H9 (cell line): ENCODE results near the gene SERPINB5. TPM values are rescaled to one million over a fixed set of nuclear protein-coding genes. Genes with fewer than 3 reads are reported as not detected.

Experiments
- DNase-seq: peaks from one replicate; pipeline ENCODE4 v3.0.0-alpha.2; 2017
- H2AFZ ChIP-seq: one replicate; pipeline ENCODE4 v1.6.1; 2013; ENCODE audit warnings: mild to moderate bottlenecking, low read length, control low read depth, moderate library complexity
- H2AK5ac ChIP-seq: 2 replicates; pipeline ENCODE4 v1.6.1; 2013; ENCODE audit warnings: low read length, control low read depth, mixed read lengths; ENCODE audit not compliant: insufficient read length
- H2BK120ac ChIP-seq: one replicate; pipeline ENCODE4 v1.6.1; 2013; ENCODE audit warnings: low read depth, mild to moderate bottlenecking, low read length, control low read depth, inconsistent platforms; ENCODE audit not compliant: poor library complexity, severe bottlenecking
- H2BK12ac ChIP-seq: 2 replicates; pipeline ENCODE4 v1.6.1; 2013; ENCODE audit warnings: low read length, control low read depth, mixed read lengths, low read depth; ENCODE audit not compliant: insufficient read length
- H2BK15ac ChIP-seq: 2 replicates; pipeline ENCODE4 v1.6.1; 2013; ENCODE audit warnings: low read depth, low read length, control low read depth
- H2BK20ac ChIP-seq: one replicate; pipeline ENCODE4 v1.6.1; 2013; ENCODE audit warnings: low read depth, mild to moderate bottlenecking, low read length, control low read depth, inconsistent platforms; ENCODE audit not compliant: poor library complexity, severe bottlenecking
- H2BK5ac ChIP-seq: 2 replicates; pipeline ENCODE4 v1.6.1; 2013; ENCODE audit warnings: low read length, control low read depth, mixed read lengths; ENCODE audit not compliant: insufficient read length
- H3K14ac ChIP-seq: 2 replicates; pipeline ENCODE4 v1.6.1; 2013; ENCODE audit warnings: low read length, control low read depth; ENCODE audit not compliant: insufficient read depth
- H3K18ac ChIP-seq: 2 replicates; pipeline ENCODE4 v1.6.1; 2013; ENCODE audit warnings: low read depth, mild to moderate bottlenecking, mixed read lengths, low read length, control low read depth; ENCODE audit not compliant: insufficient read length
- H3K23ac ChIP-seq: 2 replicates; pipeline ENCODE4 v1.6.1; 2013; ENCODE audit warnings: low read length, control low read depth, mixed read lengths, low read depth; ENCODE audit not compliant: insufficient read length
- H3K23me2 ChIP-seq: 2 replicates; pipeline ENCODE4 v1.6.1; 2013; ENCODE audit warnings: low read depth, mild to moderate bottlenecking, mixed read lengths, low read length, control low read depth; ENCODE audit not compliant: insufficient read length, poor library complexity, severe bottlenecking
- H3K27ac ChIP-seq: 2 replicates; pipeline ENCODE4 v1.5.1; 2013; ENCODE audit warnings: low read length, control low read depth, mixed read lengths, low read depth; ENCODE audit not compliant: insufficient read length
- H3K27me3 ChIP-seq: 2 replicates; pipeline ENCODE4 v1.6.1; 2013; ENCODE audit warnings: low read length, control low read depth, inconsistent platforms; ENCODE audit not compliant: insufficient read depth
- H3K4ac ChIP-seq: 2 replicates; pipeline ENCODE4 v1.6.1; 2013; ENCODE audit warnings: low read depth, mild to moderate bottlenecking, control low read depth, inconsistent platforms, low read length, moderate library complexity
- H3K4me1 ChIP-seq: 2 replicates; pipeline ENCODE4 v1.6.1; 2013; ENCODE audit warnings: low read length, control low read depth, inconsistent platforms; ENCODE audit not compliant: insufficient read depth
- H3K4me2 ChIP-seq: 2 replicates; pipeline ENCODE4 v1.6.1; 2013; ENCODE audit warnings: low read length, control low read depth, mixed read lengths; ENCODE audit not compliant: insufficient read length, insufficient read depth
- H3K56ac ChIP-seq: 2 replicates; pipeline ENCODE4 v1.6.1; 2013; ENCODE audit warnings: low read depth, mild to moderate bottlenecking, mixed read lengths, low read length, control low read depth; ENCODE audit not compliant: insufficient read length
- H3K79me1 ChIP-seq: 2 replicates; pipeline ENCODE4 v1.6.1; 2013; ENCODE audit warnings: low read depth, mild to moderate bottlenecking, moderate library complexity, low read length, control low read depth, inconsistent platforms; ENCODE audit not compliant: insufficient read depth, poor library complexity, severe bottlenecking
- H3K79me2 ChIP-seq: 2 replicates; pipeline ENCODE4 v1.6.1; 2013; ENCODE audit warnings: low read length, control low read depth, inconsistent platforms; ENCODE audit not compliant: insufficient read depth
- H3K9ac ChIP-seq: 2 replicates; pipeline ENCODE4 v1.6.1; 2013; ENCODE audit warnings: low read length, control low read depth, mixed read lengths; ENCODE audit not compliant: insufficient read length; ENCODE audit errors: extremely low read depth
- H3K9me3 ChIP-seq: one replicate; pipeline ENCODE4 v1.6.1; 2013; ENCODE audit warnings: low read depth, low read length, inconsistent platforms; ENCODE audit not compliant: control insufficient read depth
- H3T11ph ChIP-seq: one replicate; pipeline ENCODE4 v1.6.1; 2013; ENCODE audit warnings: mild to moderate bottlenecking, low read length, control low read depth, inconsistent platforms
- H4K20me1 ChIP-seq: one replicate; pipeline ENCODE4 v1.6.1; 2013; ENCODE audit not compliant: control insufficient read depth, insufficient read length, insufficient read depth
- H4K5ac ChIP-seq: 2 replicates; pipeline ENCODE4 v1.6.1; 2013; ENCODE audit warnings: low read depth, mild to moderate bottlenecking, mixed read lengths, low read length, control low read depth; ENCODE audit not compliant: insufficient read length
- H4K8ac ChIP-seq: replicated peaks from 2 replicates; pipeline ENCODE4 v1.6.1; 2013; ENCODE audit warnings: low read length, control low read depth, mixed read lengths, low read depth; ENCODE audit not compliant: insufficient read length
- H4K91ac ChIP-seq: 2 replicates; pipeline ENCODE4 v1.6.1; 2013; ENCODE audit warnings: low read depth, mild to moderate bottlenecking, moderate library complexity, mixed read lengths, low read length, control low read depth; ENCODE audit not compliant: insufficient read length
- H3K27ac Mint-ChIP-seq, 3 experiments: 2 replicates in 2 of 3; 3 replicates in 1 of 3; pipeline ENCODE4 v1.8.0; 2020 to 2021; ENCODE audit warnings: mixed read lengths in 3 of 3, mild to moderate bottlenecking in 1 of 3, moderate library complexity in 1 of 3
- H3K27me3 Mint-ChIP-seq: 2 replicates; pipeline ENCODE4 v1.8.0; 2021; ENCODE audit warnings: low read depth, mild to moderate bottlenecking, moderate library complexity, mixed read lengths
- H3K36me3 Mint-ChIP-seq, 3 experiments: 2 replicates in 2 of 3; 3 replicates in 1 of 3; pipeline ENCODE4 v1.8.0; 2020 to 2021; ENCODE audit warnings: low read depth in 3 of 3, mixed read lengths in 3 of 3; ENCODE audit not compliant: insufficient read depth in 1 of 3
- H3K4me1 Mint-ChIP-seq, 2 experiments: 2 replicates each; pipeline ENCODE4 v1.8.0; 2020; ENCODE audit warnings: mixed read lengths in 2 of 2
- H3K4me3 Mint-ChIP-seq, 2 experiments: 2 replicates in 1 of 2; 3 replicates in 1 of 2; pipeline ENCODE4 v1.8.0; 2020 to 2021; ENCODE audit warnings: mild to moderate bottlenecking in 2 of 2, mixed read lengths in 2 of 2, moderate library complexity in 1 of 2
- H3K9me3 Mint-ChIP-seq, 2 experiments: 2 replicates in 1 of 2; 3 replicates in 1 of 2; pipeline ENCODE4 v1.8.0; 2020; ENCODE audit warnings: mild to moderate bottlenecking in 2 of 2, mixed read lengths in 2 of 2, moderate library complexity in 1 of 2
- CTCF ChIP-seq: fragments of 200-600 bp; sonication (generic); conservative IDR thresholded peaks from 3 replicates; pipeline ENCODE4 v1.8.0; 2021; ENCODE audit warnings: antibody characterized with exemption, mild to moderate bottlenecking
- WGBS: extraction: QIAGEN DNeasy Blood & Tissue Kit; methylation state at CpG from one replicate; pipeline ENCODE4 v1.1.7; 2013; ENCODE audit warnings: missing lambda C conversion rate, low lambda C conversion rate, mixed read lengths; ENCODE audit not compliant: insufficient read length; ENCODE audit errors: extremely low coverage; 5-methylcytosine and 5-hydroxymethylcytosine counted together
- total RNA-seq: library from RNA; stranded (reverse); gene quantifications from 2 replicates; pipeline ENCODE4 v1.2.1, GENCODE V29; 2021

Gene SERPINB5
- total RNA-seq, 1 experiment from 2014 or later = not detected

- Histone ChIP-seq H3K4me2 (no peak overlapping the region), H3K27me3 (no peaks in the 10 kb centered on the region), H3K56ac (no peak overlapping the region), H3K9me3 (no peaks in the 10 kb centered on the region), H3K14ac (no peak overlapping the region), H3K4me1 (no peaks in the 10 kb centered on the region), H3K27ac (no peak overlapping the region), H4K8ac (no peak overlapping the region), H3T11ph (no peak overlapping the region), H4K91ac (no peak overlapping the region), H3K9ac (no peak overlapping the region), H4K20me1 (no peaks in the 10 kb centered on the region), H3K23ac (no peak overlapping the region), H2BK20ac (no peak overlapping the region), H3K79me2 (no peaks in the 10 kb centered on the region), H2AFZ (no peak overlapping the region), H3K79me1 (no peaks in the 10 kb centered on the region), H2BK12ac (no peak overlapping the region), H2BK120ac (no peak overlapping the region), H2BK15ac (no peak overlapping the region), H3K18ac (no peak overlapping the region), H4K5ac (no peak overlapping the region), H2BK5ac (no peak overlapping the region), H3K4ac (no peak overlapping the region), H2AK5ac (no peak overlapping the region), H3K23me2 (no peaks in the 10 kb centered on the region)
- Mint-ChIP-seq H3K36me3 (no peaks in the 10 kb centered on the region), H3K27me3 (no peaks in the 10 kb centered on the region), H3K4me3 (no peak overlapping the region), H3K27ac (no peak overlapping the region), H3K9me3 (no peaks in the 10 kb centered on the region), H3K4me1 (peaks cover 0 to 6% of the 10 kb centered on the region in 2 experiments; a peak in 3 of 4 replicates)
- TF ChIP-seq CTCF = no peak
- no CpG with 5 or more reads among the region's 2 CpGs for WGBS
- DNase-seq = no peak
These were observed 46.2 kb upstream of the SERPINB5 start for GRCh38 chr18:63430526-63430925.
